ENCODE results near the gene ENOSF1.
"Not testable (repeated sequence)": the region's sequence is repeated elsewhere in the genome, so short reads cannot be mapped to it uniquely, and the experiment has no call there.

ENOSF1 gene

GRCh38 chr18:712401-713134, at the start of gene ENOSF1:
Gene ENOSF1, minus strand, starts transcription at chr18:712630. Its CDS starts 43 bp downstream, at chr18:712587.
- DNase-seq = peak; percentile 76

- not testable (repeated sequence) for DNase-seq
These were observed 47.4 kb upstream of the ENOSF1 start for GRCh38 chr18:759864-760263.

DNA sequence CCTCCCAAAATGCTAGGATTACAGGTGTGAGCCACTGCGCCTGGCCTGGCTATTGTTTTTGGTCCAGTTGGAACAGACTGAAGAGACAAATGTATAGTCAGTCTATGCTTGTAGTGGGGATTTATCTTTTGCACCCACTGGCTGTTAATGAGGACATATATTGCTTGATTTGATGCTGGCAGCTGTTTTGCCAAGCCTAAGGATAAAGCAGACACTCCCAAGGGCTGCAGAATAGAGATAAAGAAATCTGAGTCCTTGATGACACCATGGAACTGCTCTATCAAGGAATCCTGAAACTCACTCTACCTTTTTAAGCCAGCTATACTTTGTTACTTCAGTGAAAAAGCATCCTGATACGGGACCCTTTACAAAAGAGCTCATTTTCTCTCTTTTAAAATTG, 43.1 kb upstream of the ENOSF1 start:
- DNase-seq = no peak

DNA sequence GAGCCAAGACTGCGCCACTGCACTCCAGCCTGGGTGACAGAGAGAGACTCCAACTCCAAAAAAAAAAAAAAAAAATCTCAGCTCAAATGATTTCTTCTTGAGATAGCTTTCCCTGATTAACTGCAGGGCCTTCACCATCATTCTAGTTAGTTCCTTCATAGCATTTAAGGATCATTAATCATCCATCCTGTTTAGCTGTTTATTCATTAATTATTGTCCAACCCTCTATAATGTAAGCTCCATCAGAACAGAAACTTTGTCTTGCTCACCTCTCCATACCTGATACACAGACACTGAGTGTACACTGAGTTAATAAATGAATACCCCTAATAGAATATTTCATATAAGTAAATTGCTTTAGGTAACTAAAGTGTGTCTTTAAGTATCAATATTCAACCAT, 42.2 kb upstream of the ENOSF1 start:
- no peak for DNase-seq

- no peak for DNase-seq
These were observed 38.0 kb upstream of the ENOSF1 start for GRCh38 chr18:750456-750855.

- no peak for DNase-seq
These were observed 32.6 kb upstream of the ENOSF1 start for GRCh38 chr18:744832-745597.

- DNase-seq = no peak
These were observed 29.6 kb upstream of the ENOSF1 start for GRCh38 chr18:741931-742512.

- no peak for DNase-seq
These were observed 19.9 kb upstream of the ENOSF1 start for GRCh38 chr18:732371-732770.

GRCh38 chr18:731185-731584, 18.8 kb upstream of the ENOSF1 start:
- DNase-seq = no peak

GRCh38 chr18:730692-731091, 18.3 kb upstream of the ENOSF1 start:
- DNase-seq = no peak

- not testable (repeated sequence) for DNase-seq
These were observed 17.7 kb upstream of the ENOSF1 start for GRCh38 chr18:730120-730519.

GRCh38 chr18:725646-726045, 13.2 kb upstream of the ENOSF1 start:
- no peak for DNase-seq

- DNase-seq = no peak
These were observed 11.2 kb upstream of the ENOSF1 start for GRCh38 chr18:723541-724080.

DNA sequence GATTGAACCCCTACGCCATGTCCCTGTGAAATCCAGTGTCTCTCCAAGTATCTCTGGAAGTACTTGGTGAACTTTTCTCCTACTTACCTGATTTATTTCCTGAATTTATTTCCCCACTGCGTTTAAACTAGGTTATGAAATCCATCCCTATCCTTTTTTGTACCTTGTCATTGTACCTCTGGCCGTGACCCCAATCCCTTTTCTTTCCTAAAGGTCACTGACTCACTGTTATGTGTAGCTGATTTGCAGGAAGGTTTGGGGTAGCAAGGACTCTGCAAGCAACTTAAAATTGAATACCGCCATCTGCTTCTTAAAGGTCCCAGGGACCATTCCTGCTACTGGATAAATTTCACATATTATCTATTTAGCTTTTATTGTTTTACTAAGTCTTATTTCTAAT, 4.6 kb upstream of the ENOSF1 start:
- DNase-seq = no peak

DNA sequence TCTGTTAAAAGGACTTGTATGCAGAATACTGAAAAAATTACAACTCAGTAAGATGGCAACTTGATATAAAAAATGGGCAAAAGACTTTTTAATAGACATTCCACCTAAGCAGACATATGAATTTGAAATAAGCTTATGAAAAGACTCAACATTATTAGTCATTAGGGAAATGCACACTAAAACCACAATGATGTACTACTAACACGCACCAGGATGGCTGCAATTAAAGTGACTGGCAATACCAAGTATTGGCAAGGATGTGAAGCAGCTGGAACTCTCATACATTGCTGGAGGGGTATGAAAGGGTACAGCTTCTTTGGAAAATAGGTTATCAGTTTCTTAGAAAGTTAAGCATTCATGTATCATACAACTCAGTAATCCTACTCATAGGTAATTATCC, 3.2 kb upstream of the ENOSF1 start:
- no peak for DNase-seq

DNA sequence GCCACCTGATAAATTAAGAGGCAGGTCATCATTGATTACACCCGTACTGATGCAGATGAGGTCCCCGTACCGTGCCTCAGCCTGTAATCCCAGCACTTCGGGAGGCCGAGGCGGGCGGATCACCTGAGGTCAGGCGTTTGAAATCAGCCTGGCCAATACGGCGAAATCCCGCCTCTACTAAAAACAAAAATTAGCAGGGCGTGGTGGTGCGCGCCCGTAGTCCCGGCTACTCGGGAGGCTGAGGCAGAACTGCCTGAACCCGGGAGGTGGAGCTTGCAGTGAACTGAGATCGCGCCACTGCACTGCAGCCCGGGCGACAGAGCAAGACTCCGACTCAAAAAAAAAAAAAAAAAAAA, 683 bp upstream of the ENOSF1 start:
- DNase-seq = no peak

GRCh38 chr18:711657-712400, 601 bp downstream of the ENOSF1 start:
- DNase-seq = peak; percentile 19

GRCh38 chr18:711310-711656, 1.1 kb downstream of the ENOSF1 start:
- no peak for DNase-seq

DNA sequence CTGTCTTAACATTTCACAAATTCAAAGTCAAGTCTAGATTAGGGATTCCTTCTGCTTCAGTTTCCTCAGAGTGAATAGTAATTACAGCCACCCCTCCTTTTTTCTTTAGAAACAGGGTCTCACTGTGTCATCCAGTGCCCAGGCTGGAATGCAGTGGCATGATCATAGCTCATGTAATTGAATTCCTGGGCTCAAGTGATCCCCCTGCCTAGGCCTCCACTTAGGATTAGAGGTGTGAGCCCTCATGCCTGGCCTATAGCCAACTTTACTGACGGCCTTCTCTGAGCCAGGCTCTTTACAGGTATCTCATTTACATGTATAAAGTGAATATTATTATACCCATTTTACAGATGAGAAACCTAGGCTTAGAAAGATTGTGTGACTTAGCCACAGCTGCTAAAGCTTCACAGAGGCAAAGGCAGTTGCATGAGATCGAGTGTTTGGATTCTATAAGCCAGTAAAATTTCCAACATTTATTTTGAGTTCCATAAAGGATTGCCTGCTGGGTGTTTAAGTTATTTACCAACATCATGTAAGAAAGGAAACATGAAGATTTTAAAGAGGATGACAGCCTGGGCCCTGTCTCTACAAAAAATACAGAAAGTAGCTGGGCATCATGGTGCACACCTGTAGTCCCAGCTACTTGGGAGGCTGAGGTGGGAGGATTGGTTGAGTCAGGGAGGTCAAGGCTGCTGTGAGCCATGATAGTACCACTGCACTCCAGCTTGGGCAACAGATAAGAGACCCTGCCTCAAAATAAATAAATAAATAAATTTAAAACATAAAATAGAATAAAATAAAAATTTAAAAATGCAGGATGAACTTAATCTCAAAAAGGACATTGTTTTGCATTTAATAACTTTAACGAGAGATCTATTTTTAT, 1.8 kb downstream of the ENOSF1 start:
- DNase-seq = no peak

- no peak for DNase-seq
These were observed 2.7 kb downstream of the ENOSF1 start for GRCh38 chr18:709771-710170.

- no peak for DNase-seq
These were observed 4.3 kb downstream of the ENOSF1 start for GRCh38 chr18:708096-708495.

GRCh38 chr18:706405-706804, 6.0 kb downstream of the ENOSF1 start:
- no peak for DNase-seq

Measured in NCI-H510A (cell line).